Hepatocyte (in vitro differentiated cells): ENCODE data around the gene ROS1. TPM values are rescaled to one million over a fixed set of nuclear protein-coding genes. Genes with fewer than 3 reads are reported as not detected.

Source experiments
- DNase-seq: peaks from one replicate; pipeline ENCODE4 v3.0.0-alpha.2; 2016; ENCODE audit warnings: low spot score
- H2AFZ ChIP-seq: fragments of 200-600 bp; sonication (generic); 2 replicates; pipeline ENCODE4 v1.6.0; 2016; ENCODE audit warnings: antibody characterized with exemption, mild to moderate bottlenecking
- H3K27ac ChIP-seq: fragments of 200-600 bp; sonication (generic); 2 replicates; pipeline ENCODE4 v1.5.1; 2016; ENCODE audit warnings: mild to moderate bottlenecking
- H3K27me3 ChIP-seq: fragments of 200-600 bp; sonication (generic); 2 replicates; pipeline ENCODE4 v1.6.1; 2016
- H3K36me3 ChIP-seq: fragments of 200-600 bp; sonication (generic); replicated peaks from 2 replicates; pipeline ENCODE4 v1.5.1; 2016; ENCODE audit warnings: low read depth; ENCODE audit not compliant: insufficient read depth
- H3K4me1 ChIP-seq: fragments of 200-600 bp; sonication (generic); 2 replicates; pipeline ENCODE4 v1.5.1; 2016; ENCODE audit warnings: mild to moderate bottlenecking, moderate library complexity; ENCODE audit not compliant: insufficient read depth
- H3K4me2 ChIP-seq: fragments of 200-600 bp; sonication (generic); 2 replicates; pipeline ENCODE4 v1.6.0; 2016
- H3K4me3 ChIP-seq: fragments of 200-600 bp; sonication (generic); 2 replicates; pipeline ENCODE4 v1.5.1; 2016; ENCODE audit warnings: mild to moderate bottlenecking
- H3K79me2 ChIP-seq: fragments of 200-600 bp; sonication (generic); 2 replicates; pipeline ENCODE4 v1.6.0; 2017; ENCODE audit warnings: mild to moderate bottlenecking
- H3K9me2 ChIP-seq: fragments of 200-600 bp; sonication (generic); replicated peaks from 2 replicates; pipeline ENCODE4 v1.6.0; 2017; ENCODE audit warnings: mild to moderate bottlenecking; ENCODE audit not compliant: insufficient read depth
- H3K9me3 ChIP-seq: fragments of 200-600 bp; sonication (generic); 2 replicates; pipeline ENCODE4 v1.5.1; 2016; ENCODE audit warnings: low read depth, mild to moderate bottlenecking
- H4K20me1 ChIP-seq: fragments of 200-600 bp; sonication (generic); 2 replicates; pipeline ENCODE4 v1.6.0; 2016; ENCODE audit warnings: mild to moderate bottlenecking; ENCODE audit not compliant: insufficient read depth, poor library complexity, severe bottlenecking
- EZH2 ChIP-seq: fragments of 200-600 bp; sonication (generic); IDR thresholded peaks from 2 replicates; pipeline ENCODE4 v1.6.1; 2016; ENCODE audit warnings: antibody characterized with exemption, mild to moderate bottlenecking, borderline replicate concordance
- EZH2phosphoT487 ChIP-seq: fragments of 200-600 bp; sonication (generic); IDR thresholded peaks from one replicate; pipeline ENCODE4 v1.6.1; 2018; ENCODE audit warnings: antibody characterized with exemption, mild to moderate bottlenecking, low read depth, moderate library complexity; ENCODE audit not compliant: unreplicated experiment, severe bottlenecking
- WGBS: methylation state at CpG from one replicate; pipeline ENCODE4 v1.1.6; 2016; ENCODE audit warnings: low lambda C conversion rate; ENCODE audit errors: missing lambda C conversion rate; 5-methylcytosine and 5-hydroxymethylcytosine counted together
- polyA plus RNA-seq: library from polyadenylated mRNA; unstranded; fragments of >200 nt; fragmentation: Nextera tagmentation; extraction: Ambion mirVana; gene quantifications from 2 replicates; pipeline ENCODE4 v1.2.1, GENCODE V29; 2016
- total RNA-seq: library from RNA; depleted of rRNA; stranded (reverse); fragments of >200 nt; gene quantifications from 2 replicates; pipeline ENCODE4 v1.2.3, GENCODE V29; 2014
- TF ChIP-seq, protein P1 (sequence below): fragments of 200-600 bp; sonication (generic); IDR thresholded peaks from 2 replicates; pipeline ENCODE4 v1.5.1; 2016; ENCODE audit warnings: antibody characterized with exemption, mild to moderate bottlenecking; ENCODE audit not compliant: poor library complexity

Gene ROS1
- total and polyA plus RNA-seq, 2 experiments from 2014 or later = 0.33 to 2.7 TPM

DNA sequence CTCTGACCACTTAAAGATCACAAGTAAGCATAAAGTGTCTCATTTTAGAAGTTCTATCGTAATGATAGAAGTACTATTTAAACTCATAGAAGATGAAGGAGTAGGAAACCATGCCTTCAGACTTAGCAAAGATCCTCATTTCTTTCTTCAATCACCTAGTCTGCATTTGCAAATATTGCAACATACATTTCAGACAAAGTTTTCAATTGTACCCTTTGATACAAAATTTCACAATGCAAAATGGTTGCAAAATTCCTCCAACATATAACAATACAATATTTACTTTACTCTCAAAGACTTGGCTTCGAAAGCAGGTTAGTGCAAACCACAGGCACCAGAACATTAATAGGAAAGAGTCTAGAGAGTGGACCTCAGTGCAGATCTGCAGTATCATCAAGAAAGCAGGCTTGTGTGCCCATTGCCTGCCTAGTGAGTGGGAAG, 16.1 kb upstream of the ROS1 start:
- TF ChIP-seq EZH2 (no peak), EZH2phosphoT487 (no peak)
- TF ChIP-seq, protein P1, sequence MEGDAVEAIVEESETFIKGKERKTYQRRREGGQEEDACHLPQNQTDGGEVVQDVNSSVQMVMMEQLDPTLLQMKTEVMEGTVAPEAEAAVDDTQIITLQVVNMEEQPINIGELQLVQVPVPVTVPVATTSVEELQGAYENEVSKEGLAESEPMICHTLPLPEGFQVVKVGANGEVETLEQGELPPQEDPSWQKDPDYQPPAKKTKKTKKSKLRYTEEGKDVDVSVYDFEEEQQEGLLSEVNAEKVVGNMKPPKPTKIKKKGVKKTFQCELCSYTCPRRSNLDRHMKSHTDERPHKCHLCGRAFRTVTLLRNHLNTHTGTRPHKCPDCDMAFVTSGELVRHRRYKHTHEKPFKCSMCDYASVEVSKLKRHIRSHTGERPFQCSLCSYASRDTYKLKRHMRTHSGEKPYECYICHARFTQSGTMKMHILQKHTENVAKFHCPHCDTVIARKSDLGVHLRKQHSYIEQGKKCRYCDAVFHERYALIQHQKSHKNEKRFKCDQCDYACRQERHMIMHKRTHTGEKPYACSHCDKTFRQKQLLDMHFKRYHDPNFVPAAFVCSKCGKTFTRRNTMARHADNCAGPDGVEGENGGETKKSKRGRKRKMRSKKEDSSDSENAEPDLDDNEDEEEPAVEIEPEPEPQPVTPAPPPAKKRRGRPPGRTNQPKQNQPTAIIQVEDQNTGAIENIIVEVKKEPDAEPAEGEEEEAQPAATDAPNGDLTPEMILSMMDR = no peak
- H3K27ac ChIP-seq = no peak overlapping the region

DNA sequence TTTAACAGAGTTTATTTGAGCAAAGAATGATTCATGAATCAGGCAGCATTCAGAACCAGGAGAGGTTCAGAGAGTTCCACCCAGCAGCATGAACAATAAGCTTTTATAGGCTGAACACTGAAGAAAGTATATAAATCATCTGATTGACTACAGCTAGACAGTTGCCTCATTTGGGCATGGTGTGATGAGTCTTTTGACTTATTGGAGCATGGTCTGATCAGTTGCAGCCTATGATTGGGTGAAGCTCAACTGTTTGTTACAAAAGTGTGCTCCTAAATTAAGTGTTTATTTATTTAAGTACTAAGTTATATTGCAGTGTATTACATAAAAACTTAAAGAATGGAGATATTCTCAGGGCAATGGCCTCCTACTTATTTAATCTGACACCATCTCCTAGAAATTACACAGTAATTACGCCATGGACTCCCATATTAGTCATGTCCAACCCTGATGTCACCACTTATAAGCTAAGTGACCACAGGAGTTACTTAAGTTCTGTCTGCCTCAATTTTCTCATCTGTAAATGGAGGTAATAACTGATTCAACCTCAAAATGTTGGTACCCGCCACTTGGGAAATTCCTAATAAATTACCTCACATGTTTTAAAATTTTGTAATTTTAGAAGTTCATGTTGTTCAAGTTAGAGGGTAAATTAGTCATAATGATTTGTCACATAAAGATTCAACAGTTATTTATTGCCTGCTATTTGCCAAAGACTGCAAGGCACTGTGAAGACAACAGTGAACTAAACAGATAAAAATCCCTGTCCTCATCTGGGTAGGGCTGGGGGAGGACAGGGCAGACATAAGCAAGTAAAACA, 15.2 kb upstream of the ROS1 start:
- Histone ChIP-seq H3K79me2 (no peaks in the 10 kb centered on the region), H3K4me1 (no peaks in the 10 kb centered on the region), H3K9me2 (no peaks in the 10 kb centered on the region), H3K36me3 (no peaks in the 10 kb centered on the region), H3K4me3 (no peak overlapping the region), H3K27me3 (no peaks in the 10 kb centered on the region), H3K9me3 (no peaks in the 10 kb centered on the region), H2AFZ (no peak overlapping the region), H3K4me2 (no peak overlapping the region), H3K27ac (no peak overlapping the region), H4K20me1 (no peaks in the 10 kb centered on the region)
- WGBS = 88% methylated on average over 2 of the region's 2 CpGs
- TF ChIP-seq EZH2 (no peak), EZH2phosphoT487 (no peak)
- TF ChIP-seq, protein P1 = no peak
- no peak for DNase-seq

More for the DNA sequence above, 16.1 kb upstream of the ROS1 start:
- no peaks in the 10 kb centered on the region for H3K4me1 ChIP-seq
- H3K27me3 ChIP-seq = no peaks in the 10 kb centered on the region
- H3K79me2 ChIP-seq = no peaks in the 10 kb centered on the region
- DNase-seq = no peak
- H3K9me2 ChIP-seq = no peaks in the 10 kb centered on the region
- H3K9me3 ChIP-seq = no peaks in the 10 kb centered on the region
- H2AFZ ChIP-seq = no peak overlapping the region
- no peak overlapping the region for H3K4me2 ChIP-seq
- 68% methylated on average over 2 of the region's 2 CpGs for WGBS
- H4K20me1 ChIP-seq = no peaks in the 10 kb centered on the region
- H3K36me3 ChIP-seq = no peaks in the 10 kb centered on the region
- no peak overlapping the region for H3K4me3 ChIP-seq

DNA sequence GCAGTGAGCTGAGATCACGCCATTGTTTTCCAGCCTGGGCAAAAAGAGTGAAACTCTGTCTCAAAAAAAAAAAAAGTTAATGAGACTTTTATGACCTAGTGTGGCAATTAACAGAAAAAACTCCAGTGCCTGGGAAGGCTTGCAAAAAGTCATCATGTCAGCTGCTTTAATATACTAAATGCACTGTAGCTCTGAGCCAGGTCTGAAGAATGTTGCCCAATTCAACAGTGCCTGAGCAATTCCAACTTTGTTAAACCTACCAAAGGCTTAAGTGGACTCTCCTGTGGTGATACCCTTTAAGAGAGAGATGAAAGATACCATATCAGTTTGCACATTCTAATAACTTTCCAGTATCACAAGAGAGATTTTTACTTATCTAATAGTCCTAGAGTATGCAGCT, 6.5 kb upstream of the ROS1 start:
- no peaks in the 10 kb centered on the region for H3K9me2 ChIP-seq
- TF ChIP-seq EZH2phosphoT487 = no peak
- no peak for TF ChIP-seq EZH2
- TF ChIP-seq, protein P1 = no peak
- H3K4me2 ChIP-seq = no peak overlapping the region
- no peak for DNase-seq
- H3K27ac ChIP-seq = no peak overlapping the region
- H3K9me3 ChIP-seq = no peaks in the 10 kb centered on the region
- H3K36me3 ChIP-seq = no peaks in the 10 kb centered on the region
- H3K4me3 ChIP-seq = no peak overlapping the region
- no peaks in the 10 kb centered on the region for H4K20me1 ChIP-seq
- H2AFZ ChIP-seq = no peak overlapping the region
- no peaks in the 10 kb centered on the region for H3K79me2 ChIP-seq
- H3K4me1 ChIP-seq = no peaks in the 10 kb centered on the region
- H3K27me3 ChIP-seq = no peaks in the 10 kb centered on the region
- 80% methylated on average over 1 of the region's 1 CpG for WGBS
